Measurements from ENCODE around the gene SUMF1.

GRCh38 chr3:4509043-4509442 is 42.0 kb upstream of the SUMF1 start:
- TF ChIP-seq CTCF (IDR thresholded peaks at IDR 0.05) (no peak), POLR2A (IDR thresholded peaks at IDR 0.05) (no peak)
